GM12878 (cell line): ENCODE results near the gene NTN3.

Source experiments
- EP300 ChIP-seq, 2 experiments: fragments of 150-350 bp in 1 of 2; IDR thresholded peaks; 2 replicates each; pipeline ENCODE4 v1.6.1; 2011 to 2012; ENCODE audit warnings: low read depth in 2 of 2, low read length in 2 of 2, borderline replicate concordance in 1 of 2, improper control_type of control experiment in 1 of 2, inconsistent platforms in 1 of 2; ENCODE audit not compliant: control insufficient read depth in 1 of 2
- EZH2 ChIP-seq: IDR thresholded peaks from 2 replicates; pipeline ENCODE4 v1.6.1; 2012; ENCODE audit warnings: low read depth, mild to moderate bottlenecking, control low read depth, inconsistent platforms, low read length, borderline replicate concordance; ENCODE audit not compliant: control insufficient read depth
- FOS ChIP-seq: IDR thresholded peaks from 3 replicates; pipeline ENCODE4 v1.6.1; 2011; ENCODE audit warnings: borderline replicate concordance; ENCODE audit not compliant: insufficient read length; ENCODE audit errors: extremely low read depth
- NFIC ChIP-seq: IDR thresholded peaks from 2 replicates; pipeline ENCODE4 v1.6.1; 2012; ENCODE audit warnings: low read depth, mild to moderate bottlenecking, inconsistent platforms, low read length, moderate library complexity
- POLR2A ChIP-seq: IDR thresholded peaks from 2 replicates; pipeline ENCODE4 v1.6.1; 2011; ENCODE audit warnings: low read depth, mild to moderate bottlenecking, low read length
- SUZ12 ChIP-seq: fragments of 200-600 bp; sonication (generic); IDR thresholded peaks from one replicate; pipeline ENCODE4 v1.6.1; 2018; ENCODE audit warnings: antibody characterized with exemption, mild to moderate bottlenecking; ENCODE audit not compliant: unreplicated experiment
- TCF12 ChIP-seq: IDR thresholded peaks from 2 replicates; pipeline ENCODE4 v1.6.1; 2011; ENCODE audit warnings: low read depth, mild to moderate bottlenecking, low read length
- ZNF274 ChIP-seq: IDR thresholded peaks from one replicate; pipeline ENCODE4 v1.8.0; 2011; ENCODE audit not compliant: insufficient read length, insufficient read depth
- TF ChIP-seq, protein P1 (sequence below), 3 experiments: IDR thresholded peaks in 2 of 3; conservative IDR thresholded peaks in 1 of 3; 2 replicates each; pipeline ENCODE4 v1.5.1; 2011; ENCODE audit warnings: low read depth in 3 of 3, low read length in 3 of 3, mild to moderate bottlenecking in 3 of 3, control low read depth in 2 of 3, moderate library complexity in 2 of 3, inconsistent platforms in 1 of 3, mixed read lengths in 1 of 3; ENCODE audit not compliant: control insufficient read depth in 2 of 3, insufficient read depth in 1 of 3; ENCODE audit errors: extremely low read depth in 1 of 3

DNA sequence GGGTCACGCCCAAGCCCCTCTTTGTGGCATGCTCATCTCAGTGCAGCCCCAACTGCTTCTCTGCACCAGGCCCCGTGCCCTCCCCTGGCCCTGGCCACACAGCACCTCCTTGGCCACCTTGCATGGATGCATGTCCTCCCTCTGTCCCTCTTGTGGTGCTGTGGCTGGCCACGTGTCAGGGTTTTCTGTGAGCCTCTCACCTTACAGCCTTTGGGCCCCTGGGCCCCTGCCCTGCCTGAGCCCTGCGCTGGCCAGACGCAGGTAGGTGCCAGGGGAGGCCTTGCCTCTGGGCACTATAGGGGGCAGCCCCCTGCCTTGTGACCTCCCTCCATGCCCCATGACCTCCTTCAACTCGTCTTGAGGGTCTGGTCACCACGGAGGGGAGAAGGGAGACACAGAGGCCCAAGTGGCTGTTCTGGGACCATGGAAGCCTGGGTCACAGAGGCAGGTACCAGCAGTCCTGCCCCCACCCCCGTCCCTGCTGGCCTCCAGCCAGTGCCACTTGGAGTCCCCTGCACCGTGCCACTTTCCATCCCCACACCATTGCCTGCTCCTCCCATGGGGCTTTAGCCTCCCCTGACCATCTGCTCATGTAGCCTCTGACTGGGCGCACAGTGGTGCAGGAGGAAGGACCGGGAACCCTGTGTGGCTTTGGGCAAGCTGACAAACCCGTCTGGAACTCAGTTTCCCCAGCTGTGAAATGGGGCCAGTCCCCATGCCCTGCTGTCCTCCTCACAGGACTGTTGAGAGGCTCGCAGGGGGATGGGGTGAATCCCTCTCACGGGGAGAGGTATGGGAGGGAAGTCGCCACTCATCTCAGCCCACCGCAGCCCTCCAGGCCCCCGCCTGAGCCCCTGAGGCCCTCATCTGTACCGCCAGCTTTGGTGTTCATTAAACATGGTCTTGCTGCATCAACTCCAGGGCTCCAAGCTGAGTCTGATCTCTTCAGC, 31.1 kb downstream of the NTN3 start:
- TF ChIP-seq FOS (no peak), EP300 (IDR thresholded peaks at IDR 0.05; ENCODE audit: borderline replicate concordance in 1 of 2, control insufficient read depth in 1 of 2, low read depth in 2 of 2, low read length in 2 of 2) (no peak), POLR2A (no peak), SUZ12 (no peak), NFIC (no peak), EZH2 (no peak), ZNF274 (no peak), TCF12 (no peak)
- TF ChIP-seq, protein P1, sequence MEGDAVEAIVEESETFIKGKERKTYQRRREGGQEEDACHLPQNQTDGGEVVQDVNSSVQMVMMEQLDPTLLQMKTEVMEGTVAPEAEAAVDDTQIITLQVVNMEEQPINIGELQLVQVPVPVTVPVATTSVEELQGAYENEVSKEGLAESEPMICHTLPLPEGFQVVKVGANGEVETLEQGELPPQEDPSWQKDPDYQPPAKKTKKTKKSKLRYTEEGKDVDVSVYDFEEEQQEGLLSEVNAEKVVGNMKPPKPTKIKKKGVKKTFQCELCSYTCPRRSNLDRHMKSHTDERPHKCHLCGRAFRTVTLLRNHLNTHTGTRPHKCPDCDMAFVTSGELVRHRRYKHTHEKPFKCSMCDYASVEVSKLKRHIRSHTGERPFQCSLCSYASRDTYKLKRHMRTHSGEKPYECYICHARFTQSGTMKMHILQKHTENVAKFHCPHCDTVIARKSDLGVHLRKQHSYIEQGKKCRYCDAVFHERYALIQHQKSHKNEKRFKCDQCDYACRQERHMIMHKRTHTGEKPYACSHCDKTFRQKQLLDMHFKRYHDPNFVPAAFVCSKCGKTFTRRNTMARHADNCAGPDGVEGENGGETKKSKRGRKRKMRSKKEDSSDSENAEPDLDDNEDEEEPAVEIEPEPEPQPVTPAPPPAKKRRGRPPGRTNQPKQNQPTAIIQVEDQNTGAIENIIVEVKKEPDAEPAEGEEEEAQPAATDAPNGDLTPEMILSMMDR (IDR thresholded peaks at IDR 0.05 in 2 of 3, conservative IDR thresholded peaks at IDR 0.05 in 1 of 3; ENCODE audit: control insufficient read depth in 2 of 3, extremely low read depth in 1 of 3, insufficient read depth in 1 of 3, low read depth in 3 of 3, low read length in 3 of 3): no peak
